Measurements from ENCODE around the gene HMOX1. TPM values are rescaled to one million over a fixed set of nuclear protein-coding genes. Genes with fewer than 3 reads are reported as not detected.

The HMOX1 gene
- total RNA-seq, 2 experiments from 2014 or later, result 5.2 to 7.3 TPM

DNA sequence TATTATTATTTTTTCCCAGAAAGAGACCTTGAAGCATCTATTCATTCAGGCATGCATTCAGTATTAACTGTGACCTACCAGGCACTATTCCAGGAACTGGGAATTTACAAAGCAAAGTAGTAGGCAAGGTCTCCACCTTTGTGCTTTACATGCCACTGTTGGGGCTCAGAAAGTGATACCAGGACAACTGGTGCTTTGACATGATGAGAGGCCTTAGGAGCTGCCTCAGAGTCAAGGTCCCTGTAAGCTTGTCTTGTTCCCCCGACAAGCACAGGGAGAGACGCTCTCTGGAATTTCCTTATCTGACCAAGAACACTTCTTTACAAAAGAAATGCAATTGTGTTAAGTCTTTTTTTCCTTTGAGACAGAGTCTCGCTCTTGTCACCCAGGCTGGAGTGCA lies 2.3 kb upstream of the HMOX1 start:
- ATAC-seq (ENCODE audit: low read depth) (no peak), DNase-seq (no peak)
- POLR2A ChIA-PET, result no interaction called here
- Mint-ChIP-seq H3K36me3 (no peaks in the 10 kb centered on the region), H3K4me1 (peaks cover 14% of the 10 kb centered on the region), H3K4me3 (no peak overlapping the region), H3K27ac (no peak overlapping the region), H3K9me3 (no peaks in the 10 kb centered on the region), H3K27me3 (peaks cover 41% of the 10 kb centered on the region)

DNA sequence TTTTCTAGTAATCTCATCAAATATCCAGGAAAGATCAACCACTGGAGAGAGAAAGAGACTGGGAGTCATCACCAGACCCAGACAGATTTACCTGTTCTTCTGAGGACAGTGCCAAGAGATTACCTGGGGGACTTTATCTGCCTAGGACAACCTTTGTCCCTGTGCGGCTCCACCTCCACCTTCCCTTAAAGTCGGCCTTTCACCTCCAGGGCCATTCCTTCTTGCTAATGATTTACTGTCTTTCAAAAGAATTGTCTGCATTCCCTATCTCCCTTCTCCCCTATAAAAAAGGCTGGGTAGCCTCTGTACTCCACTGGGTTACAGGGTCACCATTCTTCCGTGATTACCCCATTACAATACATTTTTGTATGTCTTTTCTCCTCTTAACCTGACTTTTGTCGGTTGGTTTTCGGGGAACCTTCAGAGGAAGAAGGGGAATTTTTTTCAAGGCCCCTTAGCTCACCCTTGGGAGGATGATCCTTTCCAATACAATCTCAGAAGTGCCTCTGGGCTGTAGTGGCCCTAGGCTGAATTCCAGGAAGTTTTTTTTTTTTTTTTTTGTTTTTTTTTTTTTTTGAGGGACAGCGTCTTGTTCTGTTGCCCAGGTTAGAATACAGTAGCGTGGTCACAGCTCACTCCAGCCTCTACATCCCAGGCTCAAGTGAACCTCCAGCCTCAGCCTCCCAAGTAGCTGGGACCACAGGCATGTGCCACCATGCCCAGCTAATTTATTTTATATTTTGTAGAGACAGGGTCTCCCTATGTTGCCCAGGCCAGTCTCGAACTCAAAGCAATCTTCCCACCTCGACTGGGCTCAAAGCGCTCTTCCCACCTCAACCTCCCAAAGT lies 1.5 kb upstream of the HMOX1 start:
- H3K4me1 Mint-ChIP-seq, result peaks cover 14% of the 10 kb centered on the region
- no peaks in the 10 kb centered on the region for H3K9me3 Mint-ChIP-seq
- H3K4me3 Mint-ChIP-seq, result no peak overlapping the region
- no peaks in the 10 kb centered on the region for H3K36me3 Mint-ChIP-seq
- peaks cover 45% of the 10 kb centered on the region for H3K27me3 Mint-ChIP-seq
- no peak overlapping the region for H3K27ac Mint-ChIP-seq
- no peak for DNase-seq
- no peak for ATAC-seq (ENCODE audit: low read depth)
- POLR2A ChIA-PET, result no interaction called here

DNA sequence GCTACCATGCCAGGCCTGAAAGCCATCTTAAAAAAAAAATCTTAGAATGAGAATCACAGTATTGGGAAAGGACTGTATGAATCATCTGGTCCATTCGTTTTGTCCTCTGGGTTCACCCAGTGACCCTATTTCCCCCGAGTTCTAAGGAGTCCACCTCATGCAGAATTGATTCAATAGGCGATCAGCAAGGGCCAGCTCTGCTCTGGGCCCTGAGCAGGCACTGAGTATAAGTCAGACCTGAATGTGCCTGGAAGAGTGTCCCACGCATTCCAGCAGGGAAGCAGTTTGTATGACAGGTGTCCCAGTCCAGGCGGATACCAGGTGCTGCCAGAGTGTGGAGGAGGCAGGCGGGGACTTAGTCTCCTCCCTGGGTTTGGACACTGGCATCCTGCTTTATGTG lies 883 bp upstream of the HMOX1 start:
- Mint-ChIP-seq H3K27ac (no peak overlapping the region), H3K9me3 (no peaks in the 10 kb centered on the region), H3K4me3 (no peak overlapping the region), H3K27me3 (peaks cover 47% of the 10 kb centered on the region), H3K36me3 (no peaks in the 10 kb centered on the region), H3K4me1 (peaks cover 14% of the 10 kb centered on the region)
- ATAC-seq (ENCODE audit: low read depth) (no peak), DNase-seq (no peak)
- POLR2A ChIA-PET, result interaction anchor here (0.6 kb wide), 1 partner anchor 27 kb away, joined by 3 read pairs; no protein-coding TSS in a partner anchor

- Mint-ChIP-seq H3K4me3 (peak overlapping the region; percentile 52), H3K27me3 (peaks cover 51% of the 10 kb centered on the region)
- POLR2A ChIA-PET, result no interaction called here
Observed at GRCh38 chr22:35381424-35382009, 621 bp downstream of the HMOX1 start.

DNA sequence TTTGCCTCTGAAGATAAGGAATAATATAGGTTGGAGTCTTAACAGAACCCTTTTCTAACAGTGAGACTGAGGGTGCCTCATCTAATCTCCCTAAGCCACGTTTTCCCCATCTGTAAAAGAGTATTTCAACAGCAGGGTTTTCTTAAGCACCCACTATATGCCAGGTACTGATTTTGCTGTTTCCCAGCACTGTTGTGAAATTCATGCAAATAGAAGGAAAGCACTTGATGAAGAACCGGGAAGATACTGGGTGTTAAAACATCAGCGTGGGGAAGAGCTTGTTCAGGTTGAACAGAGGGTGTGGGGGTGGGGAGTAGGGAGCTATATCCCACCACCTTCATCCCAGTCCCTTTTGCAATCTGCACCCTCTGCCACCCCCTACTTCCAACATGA lies 2.8 kb downstream of the HMOX1 start:
- POLR2A ChIA-PET, result no interaction called here
- ATAC-seq (ENCODE audit: low read depth), result no peak
- H3K27ac Mint-ChIP-seq, result no peak overlapping the region
- peaks cover 51% of the 10 kb centered on the region for H3K27me3 Mint-ChIP-seq
- no peaks in the 10 kb centered on the region for H3K9me3 Mint-ChIP-seq
- no peak for DNase-seq
- H3K4me1 Mint-ChIP-seq, result peaks cover 5% of the 10 kb centered on the region
- H3K4me3 Mint-ChIP-seq, result no peak overlapping the region
- H3K36me3 Mint-ChIP-seq, result no peaks in the 10 kb centered on the region

More at GRCh38 chr22:35381424-35382009, 621 bp downstream of the HMOX1 start:
- Mint-ChIP-seq H3K9me3 (no peaks in the 10 kb centered on the region), H3K4me1 (peaks cover 14% of the 10 kb centered on the region), H3K27ac (no peak overlapping the region), H3K36me3 (no peaks in the 10 kb centered on the region)
- DNase-seq (no peak), ATAC-seq (ENCODE audit: low read depth) (no peak)

GRCh38 chr22:35384527-35384926 lies 3.6 kb downstream of the HMOX1 start:
- ATAC-seq (ENCODE audit: low read depth), result no peak
- H3K36me3 Mint-ChIP-seq, result no peaks in the 10 kb centered on the region
- H3K4me3 Mint-ChIP-seq, result no peak overlapping the region
- no peaks in the 10 kb centered on the region for H3K9me3 Mint-ChIP-seq
- no peak for DNase-seq
- H3K4me1 Mint-ChIP-seq, result peaks cover 5% of the 10 kb centered on the region
- H3K27ac Mint-ChIP-seq, result no peak overlapping the region
- POLR2A ChIA-PET, result no interaction called here
- H3K27me3 Mint-ChIP-seq, result peaks cover 48% of the 10 kb centered on the region

DNA sequence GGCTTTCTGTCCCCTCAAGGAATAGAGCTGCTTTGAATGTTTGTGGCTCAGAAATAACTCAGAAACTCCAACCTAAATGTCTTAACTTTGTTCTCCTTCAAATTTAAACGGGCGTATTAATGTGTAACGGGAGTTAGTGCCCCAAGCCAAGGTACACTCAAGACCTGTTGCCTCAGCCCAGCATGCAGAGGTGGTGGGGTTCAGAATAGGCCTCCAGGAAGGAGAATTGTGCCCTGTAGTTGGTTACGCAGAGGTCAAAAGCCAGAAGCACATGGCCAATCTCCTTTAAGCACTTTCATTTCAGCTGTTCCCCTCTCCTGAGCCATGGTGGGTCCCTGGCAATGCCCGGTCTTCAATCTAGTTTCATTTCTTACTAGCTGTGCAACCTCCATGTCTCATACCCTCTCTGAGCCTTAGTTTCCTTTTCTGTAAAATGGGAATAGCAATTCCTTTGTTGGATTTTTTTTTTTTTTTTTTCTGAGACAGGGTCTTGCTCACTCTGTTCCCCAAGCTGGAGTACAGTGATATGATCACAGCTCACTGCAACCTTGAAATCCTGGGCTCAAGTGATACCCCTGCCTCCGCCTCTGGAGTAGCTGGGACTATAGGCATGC lies 4.2 kb downstream of the HMOX1 start:
- H3K36me3 Mint-ChIP-seq, result no peaks in the 10 kb centered on the region
- H3K27me3 Mint-ChIP-seq, result peaks cover 43% of the 10 kb centered on the region
- no peak for ATAC-seq (ENCODE audit: low read depth)
- no peak overlapping the region for H3K27ac Mint-ChIP-seq
- POLR2A ChIA-PET, result interaction anchor here (0.6 kb wide), 1 partner anchor 12 kb away, joined by 3 read pairs; no protein-coding TSS in a partner anchor
- H3K4me3 Mint-ChIP-seq, result no peak overlapping the region
- peaks cover 5% of the 10 kb centered on the region for H3K4me1 Mint-ChIP-seq
- no peaks in the 10 kb centered on the region for H3K9me3 Mint-ChIP-seq
- DNase-seq, result no peak

- Mint-ChIP-seq H3K36me3 (no peaks in the 10 kb centered on the region), H3K9me3 (no peaks in the 10 kb centered on the region), H3K27ac (no peak overlapping the region), H3K4me3 (no peak overlapping the region), H3K27me3 (peaks cover 31% of the 10 kb centered on the region), H3K4me1 (no peaks in the 10 kb centered on the region)
- POLR2A ChIA-PET, result no interaction called here
- DNase-seq (no peak), ATAC-seq (ENCODE audit: low read depth) (no peak)
Observed at GRCh38 chr22:35386670-35387288, 5.9 kb downstream of the HMOX1 start.

DNA sequence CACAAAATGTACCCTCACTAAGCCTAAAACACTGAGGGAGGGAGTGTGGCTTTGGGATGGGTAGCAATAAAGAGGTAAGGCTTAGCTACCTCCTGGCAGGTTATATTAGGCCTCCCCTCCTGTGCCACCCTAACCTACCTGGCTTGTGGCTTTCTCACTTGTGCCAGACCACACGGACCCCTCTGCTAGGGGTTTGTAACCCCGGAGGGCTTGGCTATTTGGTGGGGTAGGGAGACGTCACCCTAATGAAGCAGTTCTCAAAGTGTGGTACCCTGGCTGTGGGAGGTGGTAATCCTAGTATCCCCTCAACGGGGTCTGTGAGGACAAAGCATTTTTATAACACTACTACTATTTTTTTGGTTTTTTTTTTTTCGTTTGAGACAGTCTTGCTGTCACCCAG lies 10.0 kb downstream of the HMOX1 start:
- H3K27ac Mint-ChIP-seq, result no peak overlapping the region
- POLR2A ChIA-PET, result no interaction called here
- no peaks in the 10 kb centered on the region for H3K4me1 Mint-ChIP-seq
- H3K27me3 Mint-ChIP-seq, result peaks cover 6% of the 10 kb centered on the region
- H3K36me3 Mint-ChIP-seq, result no peaks in the 10 kb centered on the region
- no peak for DNase-seq
- ATAC-seq (ENCODE audit: low read depth), result no peak
- no peak overlapping the region for H3K4me3 Mint-ChIP-seq
- no peaks in the 10 kb centered on the region for H3K9me3 Mint-ChIP-seq

DNA sequence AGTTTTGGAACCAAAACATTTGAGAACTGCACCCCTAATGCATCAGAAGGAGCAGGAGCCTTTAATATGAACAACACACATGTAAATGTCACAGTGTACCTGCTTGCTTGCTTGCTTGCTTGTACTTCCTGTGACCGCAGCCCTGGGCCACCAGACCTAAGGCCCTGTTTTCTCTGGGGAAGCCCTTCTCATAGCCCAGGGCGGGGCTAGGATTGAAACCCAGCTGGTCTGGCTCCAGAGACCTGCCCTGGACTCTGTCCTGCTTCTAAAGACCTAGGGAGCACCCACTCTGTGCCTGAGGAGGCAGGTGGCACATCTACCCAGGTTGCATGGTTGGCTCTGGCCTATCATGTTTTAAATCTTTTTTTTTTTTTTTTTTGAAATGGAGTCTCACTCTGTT lies 11.5 kb downstream of the HMOX1 start:
- no peak for ATAC-seq (ENCODE audit: low read depth)
- Mint-ChIP-seq H3K27ac (no peak overlapping the region), H3K36me3 (no peaks in the 10 kb centered on the region), H3K4me3 (no peak overlapping the region), H3K27me3 (peaks cover 6% of the 10 kb centered on the region), H3K9me3 (no peaks in the 10 kb centered on the region), H3K4me1 (no peaks in the 10 kb centered on the region)
- DNase-seq, result no peak
- POLR2A ChIA-PET, result interaction anchor here (0.7 kb wide), 1 partner anchor 27 kb away, joined by 4 read pairs; no protein-coding TSS in a partner anchor

DNA sequence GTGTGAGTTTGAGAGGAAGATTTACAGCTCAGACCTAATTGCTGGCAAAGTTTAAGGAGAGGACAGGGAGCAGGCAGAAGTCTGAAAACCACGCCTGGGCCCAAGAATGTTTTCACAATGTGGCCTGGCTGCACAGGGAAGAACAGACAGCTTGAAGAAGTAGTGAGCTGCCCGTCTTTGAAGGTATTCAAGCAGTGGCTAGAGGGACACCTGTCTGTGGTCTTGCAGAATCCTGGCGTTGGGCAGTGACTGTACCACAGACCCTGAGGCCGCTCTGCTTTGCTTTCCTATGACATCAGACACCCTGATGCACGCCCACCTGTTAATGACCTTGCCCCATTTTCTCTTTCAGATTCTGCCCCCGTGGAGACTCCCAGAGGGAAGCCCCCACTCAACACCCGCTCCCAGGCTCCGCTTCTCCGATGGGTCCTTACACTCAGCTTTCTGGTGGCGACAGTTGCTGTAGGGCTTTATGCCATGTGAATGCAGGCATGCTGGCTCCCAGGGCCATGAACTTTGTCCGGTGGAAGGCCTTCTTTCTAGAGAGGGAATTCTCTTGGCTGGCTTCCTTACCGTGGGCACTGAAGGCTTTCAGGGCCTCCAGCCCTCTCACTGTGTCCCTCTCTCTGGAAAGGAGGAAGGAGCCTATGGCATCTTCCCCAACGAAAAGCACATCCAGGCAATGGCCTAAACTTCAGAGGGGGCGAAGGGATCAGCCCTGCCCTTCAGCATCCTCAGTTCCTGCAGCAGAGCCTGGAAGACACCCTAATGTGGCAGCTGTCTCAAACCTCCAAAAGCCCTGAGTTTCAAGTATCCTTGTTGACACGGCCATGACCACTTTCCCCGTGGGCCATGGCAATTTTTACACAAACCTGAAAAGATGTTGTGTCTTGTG lies 12.5 kb downstream of the HMOX1 start:
- DNase-seq (no peak), ATAC-seq (ENCODE audit: low read depth) (no peak)
- no peaks in the 10 kb centered on the region for H3K36me3 Mint-ChIP-seq
- POLR2A ChIA-PET, result interaction anchor here (0.7 kb wide), 1 partner anchor 26 kb away, joined by 4 read pairs; no protein-coding TSS in a partner anchor
- no peak overlapping the region for H3K27ac Mint-ChIP-seq
- peaks cover 6% of the 10 kb centered on the region for H3K27me3 Mint-ChIP-seq
- H3K4me3 Mint-ChIP-seq, result no peak overlapping the region
- no peaks in the 10 kb centered on the region for H3K9me3 Mint-ChIP-seq
- H3K4me1 Mint-ChIP-seq, result no peaks in the 10 kb centered on the region

- Mint-ChIP-seq H3K9me3 (no peaks in the 10 kb centered on the region), H3K4me3 (no peak overlapping the region), H3K36me3 (no peaks in the 10 kb centered on the region), H3K27me3 (peaks cover 3% of the 10 kb centered on the region), H3K27ac (no peak overlapping the region), H3K4me1 (peaks cover 2% of the 10 kb centered on the region)
- DNase-seq, result no peak
- POLR2A ChIA-PET, result no interaction called here
- ATAC-seq (ENCODE audit: low read depth), result no peak
Observed at GRCh38 chr22:35394011-35394312, 13.1 kb downstream of the HMOX1 start.

All from activated naive CD8-positive, alpha-beta T cell treated with anti-CD3 and anti-CD28 coated beads, Interleukin-2, amount 10 ng/mL, durations not matched to agents 7 days and 5 days (primary cell).